ENCODE measurements around the gene CALD1.

DNA sequence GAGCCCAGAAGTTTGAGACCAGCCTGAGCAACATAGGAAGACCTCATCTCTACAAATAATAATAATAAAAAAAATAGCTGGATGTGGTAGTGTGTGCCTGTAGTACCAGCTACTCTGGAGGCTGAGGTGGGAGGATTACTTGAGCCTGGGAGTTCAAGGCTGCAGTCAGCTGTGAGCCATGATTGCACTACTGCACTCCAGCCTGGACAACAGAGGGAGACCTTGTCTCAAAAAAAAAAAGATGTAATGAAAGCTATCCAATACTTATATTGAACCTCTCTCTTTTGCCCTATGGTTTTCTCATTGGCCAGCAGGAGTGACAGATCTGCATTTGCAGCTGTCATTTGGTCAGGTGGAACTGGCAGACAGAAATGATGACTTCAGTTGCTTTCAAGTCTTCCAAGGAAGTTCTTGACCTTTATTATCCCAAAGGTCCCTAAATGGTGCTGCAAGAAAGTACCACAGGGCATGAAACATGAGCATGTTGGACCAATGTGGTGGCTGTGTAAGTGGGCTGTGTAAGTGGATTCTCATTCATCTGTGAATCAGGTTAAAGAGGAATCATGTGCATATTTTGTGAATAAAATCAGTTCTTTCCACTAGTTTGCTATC is 99.4 kb downstream of the CALD1 start:
- TF ChIP-seq, protein P1, sequence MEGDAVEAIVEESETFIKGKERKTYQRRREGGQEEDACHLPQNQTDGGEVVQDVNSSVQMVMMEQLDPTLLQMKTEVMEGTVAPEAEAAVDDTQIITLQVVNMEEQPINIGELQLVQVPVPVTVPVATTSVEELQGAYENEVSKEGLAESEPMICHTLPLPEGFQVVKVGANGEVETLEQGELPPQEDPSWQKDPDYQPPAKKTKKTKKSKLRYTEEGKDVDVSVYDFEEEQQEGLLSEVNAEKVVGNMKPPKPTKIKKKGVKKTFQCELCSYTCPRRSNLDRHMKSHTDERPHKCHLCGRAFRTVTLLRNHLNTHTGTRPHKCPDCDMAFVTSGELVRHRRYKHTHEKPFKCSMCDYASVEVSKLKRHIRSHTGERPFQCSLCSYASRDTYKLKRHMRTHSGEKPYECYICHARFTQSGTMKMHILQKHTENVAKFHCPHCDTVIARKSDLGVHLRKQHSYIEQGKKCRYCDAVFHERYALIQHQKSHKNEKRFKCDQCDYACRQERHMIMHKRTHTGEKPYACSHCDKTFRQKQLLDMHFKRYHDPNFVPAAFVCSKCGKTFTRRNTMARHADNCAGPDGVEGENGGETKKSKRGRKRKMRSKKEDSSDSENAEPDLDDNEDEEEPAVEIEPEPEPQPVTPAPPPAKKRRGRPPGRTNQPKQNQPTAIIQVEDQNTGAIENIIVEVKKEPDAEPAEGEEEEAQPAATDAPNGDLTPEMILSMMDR (IDR thresholded peaks at IDR 0.05), result no peak
- no peak for TF ChIP-seq POLR2A (IDR thresholded peaks at IDR 0.05)
